OCI-LY7 (cell line): Measurements from ENCODE around the gene DAW1.

Experiments used
- CTCF ChIP-seq: fragments of 200-600 bp; sonication (generic); conservative IDR thresholded peaks from 2 replicates; pipeline ENCODE4 v1.5.1; 2014; ENCODE audit warnings: mild to moderate bottlenecking, antibody characterized with exemption, low read length, moderate library complexity, mixed read lengths
- EZH2phosphoT487 ChIP-seq: fragments of 200-600 bp; sonication (generic); IDR thresholded peaks from 2 replicates; pipeline ENCODE4 v1.6.1; 2018; ENCODE audit warnings: low read depth, borderline replicate concordance, mild to moderate bottlenecking, mixed run types, antibody characterized with exemption, low read length, moderate library complexity, mixed read lengths

- TF ChIP-seq CTCF (no peak), EZH2phosphoT487 (no peak)
These were observed 88.9 kb downstream of the DAW1 start for GRCh38 chr2:227960317-227960716.
